HCEC 1CT (cell line): Measurements from ENCODE around the gene TMEM154.
"Not testable (repeated sequence)": the region's sequence is repeated elsewhere in the genome, so short reads cannot be mapped to it uniquely, and the experiment has no call there.

Experiments used
- DNase-seq: peaks from one replicate; pipeline ENCODE4 v3.0.0-alpha.2; 2017

The TMEM154 gene

GRCh38 chr4:152665691-152666395, 14.0 kb downstream of the TMEM154 start:
- DNase-seq: no peak

GRCh38 chr4:152664067-152664378, 15.8 kb downstream of the TMEM154 start:
- not testable (repeated sequence) for DNase-seq

GRCh38 chr4:152663203-152664066, 16.4 kb downstream of the TMEM154 start:
- no peak for DNase-seq

- no peak for DNase-seq
Measured at GRCh38 chr4:152661649-152662048, 18.1 kb downstream of the TMEM154 start.

DNA sequence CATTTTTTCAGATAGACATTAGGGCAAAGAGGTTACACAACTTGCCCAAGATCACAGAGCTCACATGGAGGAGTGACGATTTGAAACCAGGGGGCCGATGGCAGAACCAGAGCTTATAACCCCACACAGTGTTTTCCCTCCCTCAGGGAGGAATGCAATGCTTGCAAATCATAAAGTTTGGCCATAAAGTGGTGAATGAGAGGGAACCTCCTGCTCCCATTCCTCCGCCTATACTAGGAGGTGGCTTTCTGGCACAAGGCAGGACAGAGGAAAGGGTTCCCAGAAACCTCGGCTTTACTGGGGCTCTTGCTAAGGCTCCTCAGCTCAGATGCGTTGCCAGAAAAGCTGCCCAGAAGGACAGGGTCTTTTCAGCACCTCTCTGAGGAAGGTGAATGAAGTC, 19.3 kb downstream of the TMEM154 start:
- DNase-seq: no peak

DNA sequence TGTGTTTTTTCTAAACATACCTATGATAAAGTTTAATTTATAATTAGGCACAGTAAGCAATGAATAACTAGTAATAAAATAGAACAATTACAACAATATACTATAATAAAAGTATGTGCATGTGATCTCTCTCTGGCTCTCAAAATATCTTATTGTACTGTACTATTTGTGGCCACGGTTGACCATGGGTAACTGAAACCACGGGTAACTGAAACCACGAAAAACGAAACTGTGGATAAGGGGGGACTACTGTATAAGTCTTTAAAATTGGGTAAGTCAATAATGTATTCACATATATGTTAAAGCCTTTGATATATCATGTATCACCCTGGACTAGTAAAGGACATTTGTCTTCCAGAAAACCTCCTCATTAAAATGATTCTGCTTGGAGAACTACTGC, 20.0 kb downstream of the TMEM154 start:
- no peak for DNase-seq

DNA sequence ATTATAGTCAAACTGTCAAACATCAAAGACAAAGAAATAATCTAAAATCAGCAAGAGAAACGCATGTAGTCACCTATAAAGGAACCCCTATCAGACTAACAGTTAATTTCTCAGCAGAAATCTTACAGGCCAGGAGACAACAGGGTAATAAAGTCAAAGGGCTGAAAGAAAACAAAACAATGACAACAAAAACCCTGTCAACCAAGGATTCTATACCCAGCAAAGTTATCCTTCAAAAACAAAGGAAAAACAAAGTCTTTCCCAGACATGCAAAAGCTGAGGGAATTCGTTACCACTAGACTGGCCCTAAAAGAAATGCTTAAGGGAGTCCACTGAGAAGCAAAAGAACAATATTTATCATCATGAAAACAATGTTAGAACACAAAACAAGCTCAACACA, 22.1 kb downstream of the TMEM154 start:
- DNase-seq: no peak

DNA sequence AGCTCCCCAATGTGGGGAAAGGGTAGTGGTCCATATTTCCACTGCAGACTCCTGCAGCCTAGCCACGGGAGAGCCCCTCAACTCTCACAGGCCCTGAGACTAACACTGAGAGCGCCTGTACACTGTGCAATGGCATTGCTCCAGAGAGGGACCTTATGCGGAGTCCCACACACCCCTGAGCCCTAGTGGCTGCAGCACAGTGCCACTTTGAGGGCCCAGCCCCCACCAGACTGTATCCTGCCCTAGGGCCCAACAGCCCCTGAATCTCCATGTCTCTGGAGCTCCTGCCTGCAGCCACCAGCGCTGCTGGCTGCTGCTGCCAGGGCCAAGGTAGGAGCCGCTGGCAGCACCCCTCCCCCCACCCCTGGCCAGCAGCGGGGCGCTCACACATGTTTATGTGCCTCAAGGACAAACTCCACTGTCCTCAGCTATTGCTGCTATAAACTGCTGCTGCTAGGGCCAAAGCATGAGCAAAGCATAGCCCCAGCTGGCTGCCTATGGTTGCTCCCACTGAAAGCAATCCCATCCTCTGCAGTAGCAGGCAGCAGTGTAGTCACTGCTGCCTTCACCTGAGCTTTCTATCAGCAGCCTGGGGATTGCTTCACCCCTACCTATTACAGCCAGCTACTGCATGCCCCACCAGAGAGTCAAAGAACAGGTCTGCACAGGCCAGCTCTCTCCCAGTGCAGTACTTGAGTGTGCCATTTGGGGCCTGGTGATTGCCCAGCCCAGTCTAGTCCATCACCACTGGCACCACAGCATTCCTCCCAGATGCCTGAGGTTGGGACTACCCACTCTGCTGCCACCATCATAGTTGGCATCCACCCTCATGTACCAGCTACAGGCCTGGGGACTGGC, 24.3 kb downstream of the TMEM154 start:
- no peak for DNase-seq

- DNase-seq: no peak
Measured at GRCh38 chr4:152652102-152652501, 27.7 kb downstream of the TMEM154 start.

GRCh38 chr4:152651473-152652060, 28.2 kb downstream of the TMEM154 start:
- no peak for DNase-seq

DNA sequence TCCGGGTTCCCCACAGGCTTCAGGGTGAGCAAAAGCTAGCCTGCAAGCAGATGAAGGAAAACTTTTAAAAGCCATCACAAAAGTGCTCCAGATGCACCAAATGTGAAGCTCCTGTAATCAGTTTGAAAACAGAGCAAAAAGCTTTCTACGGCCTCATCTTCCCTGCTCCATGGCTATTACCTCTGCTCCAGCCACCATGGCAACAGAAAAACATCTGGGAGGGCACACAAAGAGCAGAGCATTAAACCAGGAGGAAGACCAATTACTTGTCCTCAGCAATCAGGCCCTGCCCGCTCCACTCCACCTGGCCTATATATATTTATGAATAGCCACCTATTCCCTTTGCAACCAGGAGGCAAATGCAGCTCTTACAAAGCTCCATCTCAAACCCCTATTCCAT, 33.6 kb downstream of the TMEM154 start:
- DNase-seq: no peak

GRCh38 chr4:152644130-152644529, 35.7 kb downstream of the TMEM154 start:
- no peak for DNase-seq

- DNase-seq: no peak
Measured at GRCh38 chr4:152643153-152644035, 36.4 kb downstream of the TMEM154 start.

- DNase-seq: peak; percentile 1
Measured at GRCh38 chr4:152640058-152640921, 39.5 kb downstream of the TMEM154 start.

DNA sequence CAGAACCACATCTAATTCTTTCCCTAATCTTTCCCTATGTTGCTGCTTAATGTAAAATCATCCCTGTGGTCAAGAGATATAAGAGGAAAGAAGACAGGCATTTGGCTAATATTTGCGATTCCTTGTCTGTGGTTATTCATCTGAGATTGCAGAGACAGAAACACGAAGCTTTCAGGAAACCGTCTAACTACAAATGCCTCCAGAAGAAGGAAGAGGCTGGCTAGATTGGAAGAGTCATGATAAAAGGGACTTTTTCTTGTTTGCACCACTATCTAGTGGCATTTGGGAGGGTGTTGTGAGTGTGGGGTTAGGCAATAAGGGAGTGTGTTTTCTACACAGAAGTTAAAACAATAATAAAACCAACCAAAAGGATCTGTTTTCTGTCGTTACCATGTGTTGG, 43.9 kb downstream of the TMEM154 start:
- DNase-seq: no peak

DNA sequence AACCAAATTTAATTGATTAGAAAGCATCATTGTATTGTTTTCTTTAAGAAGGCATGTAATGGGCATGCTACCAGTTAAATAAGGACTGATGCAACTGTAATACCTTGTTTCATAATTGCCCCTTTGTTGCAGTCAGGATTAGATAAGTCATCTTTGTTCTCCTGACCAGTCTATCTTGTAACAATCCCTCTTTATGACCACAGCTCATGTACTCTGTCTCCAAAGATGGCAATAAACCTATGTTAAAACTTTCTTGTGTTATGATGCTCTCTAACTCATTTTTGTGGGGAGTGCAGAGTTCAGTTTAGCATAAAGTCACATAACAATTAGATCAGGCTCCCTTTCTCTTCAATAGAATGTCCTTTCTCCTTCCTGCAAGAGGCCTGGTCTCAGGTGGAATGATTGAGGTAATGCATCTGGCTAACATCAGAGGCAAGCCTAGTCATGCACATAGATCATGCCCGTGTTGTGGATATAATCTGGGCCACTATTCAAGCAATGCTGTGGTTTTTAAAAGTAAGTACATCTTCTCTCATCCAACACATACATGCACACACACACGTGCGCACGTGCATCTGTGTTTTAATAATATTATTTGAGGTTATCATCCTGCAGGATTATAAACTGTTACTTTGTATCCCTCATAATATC, 45.6 kb downstream of the TMEM154 start:
- DNase-seq: no peak

DNA sequence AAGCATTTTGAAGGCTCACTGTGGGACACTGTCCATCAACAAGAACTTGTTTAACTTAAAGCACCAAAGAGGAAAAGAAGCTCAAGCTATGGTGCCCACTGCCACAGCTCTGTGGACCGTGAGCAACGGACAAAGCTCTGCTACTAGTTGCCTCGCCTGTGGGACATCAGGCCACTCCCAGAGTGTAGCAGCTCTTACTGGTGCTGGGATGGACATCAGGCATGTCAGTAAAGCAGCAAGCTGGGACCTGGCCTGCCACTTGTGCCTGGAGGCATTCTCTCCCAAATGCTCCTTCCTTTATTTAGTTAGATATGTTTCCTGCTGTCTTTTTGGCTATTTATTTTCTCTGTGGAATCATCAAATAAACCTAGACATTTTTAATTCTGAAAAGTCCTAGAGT, 46.7 kb downstream of the TMEM154 start:
- DNase-seq: no peak

GRCh38 chr4:152630324-152630723, 49.5 kb downstream of the TMEM154 start:
- no peak for DNase-seq

GRCh38 chr4:152629908-152630307, 49.9 kb downstream of the TMEM154 start:
- no peak for DNase-seq

GRCh38 chr4:152628128-152628527, 51.7 kb downstream of the TMEM154 start:
- no peak for DNase-seq

GRCh38 chr4:152626790-152627189, 53.0 kb downstream of the TMEM154 start:
- no peak for DNase-seq
